GM12878 (cell line): Measurements from ENCODE around the gene SHD. TPM values are rescaled to one million over a fixed set of nuclear protein-coding genes. Genes with fewer than 3 reads are reported as not detected.

Experiments used
- ATAC-seq: fragments of 200-7000 bp; cut with Tn5 transposase; 3 replicates; pipeline ENCODE4 v1.9.1; 2020; ENCODE audit warnings: mild to moderate bottlenecking, moderate library complexity
- BruUV-seq: library from RNA; stranded (reverse); fragments of 400-500 nt; replicated peaks from 2 replicates; lab custom pipeline; 2021; lab: Mats Ljungman, UMichigan
- CTCF ChIA-PET: fragments of 300-600 bp; sonication (Branson Sonifier 250); formaldehyde crosslinking; extraction: SDS; loops from one replicate; lab custom pipeline; 2021; ENCODE audit warnings: inconsistent platforms; lab: Yijun Ruan, JAX
- POLR2A ChIA-PET: fragments of 350-600 bp; formaldehyde crosslinking; extraction: SDS; loops from one replicate; lab custom pipeline; 2021; ENCODE audit warnings: inconsistent platforms; lab: Charles Lee
- RAD21 ChIA-PET: fragments of 300-600 bp; sonication (Branson Sonifier 250); formaldehyde crosslinking; loops from one replicate; lab custom pipeline; 2023; ENCODE audit warnings: antibody characterized with exemption; ENCODE audit not compliant: unreplicated experiment; lab: Charles Lee
- SMC1A ChIA-PET: fragments of 300-600 bp; sonication (Branson Sonifier 250); formaldehyde crosslinking; loops from one replicate; lab custom pipeline; 2023; ENCODE audit not compliant: unreplicated experiment, uncharacterized antibody; lab: Charles Lee
- DNase-seq: peaks from one replicate; pipeline ENCODE4 v3.0.0-alpha.2; 2011; ENCODE audit warnings: low read depth, low spot score
- FAIRE-seq: peaks from 3 replicates; lab custom pipeline; 2011; peaks lifted over from hg19 to GRCh38; lab: Jason Lieb, UNC
- H2AFZ ChIP-seq: 2 replicates; pipeline ENCODE4 v1.6.0; 2011; ENCODE audit warnings: low read depth, low read length, control low read depth; ENCODE audit not compliant: control insufficient read depth
- H3K27ac ChIP-seq: 2 replicates; pipeline ENCODE4 v1.5.1; 2011; ENCODE audit warnings: control low read depth; ENCODE audit not compliant: control insufficient read depth, insufficient read depth
- H3K27me3 ChIP-seq, 2 experiments: replicated peaks in 1 of 2; 2 replicates each; pipeline versions ENCODE4 v1.6.0 to v1.6.1; 2011; ENCODE audit warnings: low read length in 1 of 2; ENCODE audit not compliant: control insufficient read depth in 2 of 2, insufficient read depth in 2 of 2
- H3K36me3 ChIP-seq, 2 experiments: 2 replicates each; pipeline ENCODE4 v1.5.1; 2011; ENCODE audit warnings: low read length in 1 of 2; ENCODE audit not compliant: control insufficient read depth in 2 of 2, insufficient read depth in 2 of 2
- H3K4me1 ChIP-seq: 2 replicates; pipeline ENCODE4 v1.6.1; 2011; ENCODE audit warnings: mild to moderate bottlenecking, low read length, moderate library complexity, mixed read lengths; ENCODE audit not compliant: control insufficient read depth, insufficient read depth
- H3K4me2 ChIP-seq: 2 replicates; pipeline ENCODE4 v1.6.0; 2011; ENCODE audit warnings: control low read depth; ENCODE audit not compliant: control insufficient read depth, insufficient read depth
- H3K4me3 ChIP-seq: fragments of 200-600 bp; sonication (generic); 2 replicates; pipeline ENCODE4 v1.5.1; 2016
- H3K79me2 ChIP-seq: 2 replicates; pipeline ENCODE4 v1.6.0; 2011; ENCODE audit warnings: low read length; ENCODE audit not compliant: control insufficient read depth, insufficient read depth
- H3K9ac ChIP-seq: 2 replicates; pipeline ENCODE4 v1.8.0; 2011; ENCODE audit warnings: low read length, control low read depth, mixed read lengths; ENCODE audit not compliant: control insufficient read depth, insufficient read depth
- H3K9me3 ChIP-seq: replicated peaks from 3 replicates; pipeline ENCODE4 v1.5.1; 2011; ENCODE audit warnings: mild to moderate bottlenecking, low read length; ENCODE audit not compliant: control insufficient read depth, insufficient read depth
- H4K20me1 ChIP-seq: 2 replicates; pipeline ENCODE4 v1.6.0; 2011; ENCODE audit not compliant: control insufficient read depth, insufficient read depth
- MLLT1 ChIP-seq: fragments of 450-650 bp; IDR thresholded peaks from 2 replicates; pipeline ENCODE4 v1.6.1; 2016; ENCODE audit warnings: mild to moderate bottlenecking
- RB1 ChIP-seq: fragments of 450-650 bp; formaldehyde crosslinking; IDR thresholded peaks from 2 replicates; pipeline ENCODE4 v1.6.1; 2017; ENCODE audit warnings: mild to moderate bottlenecking, borderline replicate concordance
- REST ChIP-seq: IDR thresholded peaks from 2 replicates; pipeline ENCODE4 v1.6.1; 2012; ENCODE audit warnings: mild to moderate bottlenecking, low read depth, low read length
- STAT3 ChIP-seq: IDR thresholded peaks from 2 replicates; pipeline ENCODE4 v1.6.1; 2011; ENCODE audit warnings: low read depth, low read length, improper control_type of control experiment
- TARDBP ChIP-seq: IDR thresholded peaks from 2 replicates; pipeline ENCODE4 v1.6.1; 2016; ENCODE audit warnings: borderline replicate concordance
- WGBS: methylation state at CpG from one replicate; pipeline ENCODE4 v1.1.6; 2016; ENCODE audit warnings: low lambda C conversion rate; ENCODE audit not compliant: insufficient replicate concordance, insufficient coverage; ENCODE audit errors: missing lambda C conversion rate; 5-methylcytosine and 5-hydroxymethylcytosine counted together
- in situ Hi-C: fragments of 300-500 bp; cut with MboI; formaldehyde crosslinking; loops from 9 replicates; pipeline ENCODE4 v1.14.3; 2018; ENCODE audit warnings: mixed read lengths
- intact Hi-C: fragments of 100-400 bp; cut with micrococcal nuclease; formaldehyde crosslinking; loops from one replicate; pipeline ENCODE4 v1.14.2; 2022; ENCODE audit not compliant: unreplicated experiment
- polyA plus RNA-seq, 11 experiments: library from polyadenylated mRNA; depleted of rRNA in 4 of 11; unstranded in 6 of 11; stranded (reverse) in 5 of 11; fragments of >200 nt; fragmentation: Nextera tagmentation in 4 of 11; fragmentation: Illumina TruSeq in 1 of 11; extraction: Ambion mirVana in 4 of 11; extraction: Trizol in 1 of 11; gene quantifications; 1 replicate in 1 of 11; 2 replicates in 10 of 11; pipeline versions ENCODE4 v1.2.1 to v1.2.3, GENCODE V29; 2011 to 2016; ENCODE audit warnings: inconsistent platforms in 2 of 11, missing spikeins in 2 of 11, low read depth in 1 of 11
- total RNA-seq, 4 experiments: library from RNA; depleted of rRNA in 3 of 4; stranded (reverse); fragments of >200 nt in 3 of 4; fragmentation: Illumina TruSeq in 1 of 4; extraction: Trizol in 1 of 4; gene quantifications; 2 replicates each; pipeline versions ENCODE4 v1.2.1 to v1.2.3, GENCODE V29; 2013 to 2021

SHD gene
- total and polyA plus RNA-seq, 10 of the 15 experiments (the other 5 are each of a cell fraction or from before 2014, with no cell fraction given): 0.09 TPM; not detected in 9

- intact Hi-C loops (no loop called here), in situ Hi-C loops (no loop called here)
- ChIA-PET SMC1A (interaction anchor here (0.7 kb wide), 1 partner anchor 90 kb away, joined by 3 read pairs; no protein-coding TSS in a partner anchor), RAD21 (no interaction called here), POLR2A (no interaction called here), CTCF (interaction anchor here (0.6 to 1.4 kb wide), 3 partner anchors 10 to 227 kb away, joined by 3 to 4 read pairs (median 4); no protein-coding TSS in a partner anchor)
- no peak overlapping the region for H2AFZ ChIP-seq
- WGBS: 81% methylated on average over 6 of the region's 6 CpGs
- H3K4me2 ChIP-seq: no peak overlapping the region
- TF ChIP-seq STAT3 (no peak), RB1 (no peak), MLLT1 (no peak), REST (no peak), TARDBP (no peak)
- peaks cover 15 to 34% of the 10 kb centered on the region in 2 experiments for H3K36me3 ChIP-seq
- H4K20me1 ChIP-seq: no peaks in the 10 kb centered on the region
- ATAC-seq (no peak), DNase-seq (no peak), FAIRE-seq (no peak)
- H3K27ac ChIP-seq: no peak overlapping the region
- peaks cover 5% of the 10 kb centered on the region; the same call in 1 of the 3 replicates for H3K9me3 ChIP-seq
- no peak overlapping the region for H3K9ac ChIP-seq
- H3K79me2 ChIP-seq: no peaks in the 10 kb centered on the region
- no peaks in the 10 kb centered on the region for H3K4me1 ChIP-seq
- no TSS peak for BruUV-seq
- no peaks in the 10 kb centered on the region for H3K27me3 ChIP-seq
- no peak overlapping the region for H3K4me3 ChIP-seq
Observed at GRCh38 chr19:4257025-4257424, 22.0 kb upstream of the SHD start.
